Caco-2 (cell line): ENCODE measurements around the gene TSPAN31. TPM values are rescaled to one million over a fixed set of nuclear protein-coding genes. Genes with fewer than 3 reads are reported as not detected.

ENCODE experiments used
- BruUV-seq: library from RNA; stranded (reverse); fragments of 400-500 nt; replicated peaks from 2 replicates; lab custom pipeline; 2021; lab: Mats Ljungman, UMichigan
- CTCF ChIA-PET: fragments of 300-600 bp; sonication (Branson Sonifier 250); formaldehyde crosslinking; loops from one replicate; lab custom pipeline; 2022; ENCODE audit warnings: antibody characterized with exemption; lab: Charles Lee
- POLR2A ChIA-PET: fragments of 300-600 bp; sonication (Branson Sonifier 250); formaldehyde crosslinking; loops from one replicate; lab custom pipeline; 2022; ENCODE audit warnings: antibody characterized with exemption; lab: Charles Lee
- DNase-seq, 2 experiments: peaks; one replicate each; pipeline versions ENCODE4 v3.0.0 to v3.0.0-alpha.2; 2020 to 2022
- H3K27me3 ChIP-seq: replicated peaks from 2 replicates; pipeline ENCODE4 v1.6.0; 2011; ENCODE audit warnings: low read length; ENCODE audit not compliant: control insufficient read depth, insufficient read depth
- H3K36me3 ChIP-seq: 2 replicates; pipeline ENCODE4 v1.5.1; 2011; ENCODE audit warnings: low read length; ENCODE audit not compliant: control insufficient read depth, insufficient read depth
- H3K4me1 ChIP-seq: fragments of 250-450 bp; sonication (Bioruptor Pico); 2 replicates; pipeline ENCODE4 v1.5.1; 2020; ENCODE audit warnings: mild to moderate bottlenecking
- H3K4me3 ChIP-seq: 2 replicates; pipeline ENCODE4 v1.5.1; 2011; ENCODE audit warnings: low read depth, mild to moderate bottlenecking, control low read depth, low read length
- H3K9me3 ChIP-seq: fragments of 250-450 bp; sonication (Bioruptor Pico); 2 replicates; pipeline ENCODE4 v1.5.1; 2020; ENCODE audit warnings: mild to moderate bottlenecking, moderate library complexity
- H3K27ac Mint-ChIP-seq: one replicate; pipeline ENCODE4 v1.8.0; 2022; ENCODE audit warnings: mixed read lengths; ENCODE audit not compliant: unreplicated experiment
- H3K27me3 Mint-ChIP-seq: one replicate; pipeline ENCODE4 v1.8.0; 2022; ENCODE audit warnings: mixed read lengths; ENCODE audit not compliant: insufficient read depth, unreplicated experiment
- H3K36me3 Mint-ChIP-seq: one replicate; pipeline ENCODE4 v1.8.0; 2022; ENCODE audit warnings: mild to moderate bottlenecking, mixed read lengths; ENCODE audit not compliant: insufficient read depth, unreplicated experiment
- H3K4me1 Mint-ChIP-seq: one replicate; pipeline ENCODE4 v1.8.0; 2022; ENCODE audit warnings: low read depth, mixed read lengths; ENCODE audit not compliant: unreplicated experiment
- H3K4me3 Mint-ChIP-seq: one replicate; pipeline ENCODE4 v1.8.0; 2022; ENCODE audit warnings: mild to moderate bottlenecking, moderate library complexity, mixed read lengths; ENCODE audit not compliant: unreplicated experiment
- H3K9me3 Mint-ChIP-seq: one replicate; pipeline ENCODE4 v1.8.0; 2022; ENCODE audit warnings: mixed read lengths; ENCODE audit not compliant: unreplicated experiment
- CTCF ChIP-seq, 2 experiments: fragments of 200-600 bp in 1 of 2; IDR thresholded peaks; 1 replicate in 1 of 2; 2 replicates in 1 of 2; pipeline versions ENCODE4 v1.5.1 to v1.8.0; 2011 to 2022; ENCODE audit warnings: antibody characterized with exemption in 1 of 2, control low read depth in 1 of 2, inconsistent platforms in 1 of 2, low read depth in 1 of 2, low read length in 1 of 2, mild to moderate bottlenecking in 1 of 2, moderate library complexity in 1 of 2; ENCODE audit not compliant: insufficient read depth in 1 of 2, severe bottlenecking in 1 of 2, unreplicated experiment in 1 of 2
- intact Hi-C: fragments of 100-400 bp; cut with micrococcal nuclease; formaldehyde crosslinking; loops from one replicate; pipeline ENCODE4 v1.10.0; 2022; ENCODE audit not compliant: unreplicated experiment
- total RNA-seq: library from RNA; stranded (reverse); gene quantifications from 2 replicates; pipeline ENCODE4 v1.2.3, GENCODE V29; 2022

TSPAN31 gene
- total RNA-seq, 1 experiment from 2014 or later: 23.3 TPM

GRCh38 chr12:57762463-57762862 lies 17.6 kb downstream of the TSPAN31 start:
- TF ChIP-seq CTCF (IDR thresholded peaks at IDR 0.05; ENCODE audit: insufficient read depth in 1 of 2, low read depth in 1 of 2, low read length in 1 of 2, severe bottlenecking in 1 of 2, unreplicated experiment in 1 of 2): no peak
- H3K4me1 Mint-ChIP-seq: peaks cover 7% of the 10 kb centered on the region
- DNase-seq: no peak
- H3K4me3 ChIP-seq: no peak overlapping the region
- no peaks in the 10 kb centered on the region for H3K27me3 Mint-ChIP-seq
- no peaks in the 10 kb centered on the region for H3K36me3 ChIP-seq
- ChIA-PET POLR2A (no interaction called here), CTCF (interaction anchor here (0.6 kb wide), 1 partner anchor 64 kb away, joined by 3 read pairs; no protein-coding TSS in a partner anchor)
- H3K4me1 ChIP-seq: 0 out of 2 replicates have a peak, but pooled peaks cover 9% of the 10 kb centered on the region
- H3K27me3 ChIP-seq: no peaks in the 10 kb centered on the region
- BruUV-seq: no TSS peak
- H3K36me3 Mint-ChIP-seq: peaks cover 9% of the 10 kb centered on the region
- intact Hi-C loops: no loop called here
- no peaks in the 10 kb centered on the region for H3K9me3 Mint-ChIP-seq
- no peak overlapping the region for H3K4me3 Mint-ChIP-seq
- no peak overlapping the region for H3K27ac Mint-ChIP-seq
- H3K9me3 ChIP-seq: no peaks in the 10 kb centered on the region

- Mint-ChIP-seq H3K4me1 (peaks cover 7% of the 10 kb centered on the region), H3K27me3 (no peaks in the 10 kb centered on the region), H3K4me3 (peak overlapping the region; percentile 90), H3K36me3 (peaks cover 9% of the 10 kb centered on the region), H3K27ac (peak overlapping the region; percentile 20), H3K9me3 (no peaks in the 10 kb centered on the region)
- CTCF ChIA-PET: interaction anchor here (0.5 to 1.1 kb wide), 2 partner anchors 8 to 181 kb away, joined by 3 read pairs; no protein-coding TSS in a partner anchor
- peak overlapping the region; percentile 57 for H3K4me3 ChIP-seq
- no peak for DNase-seq
- intact Hi-C loops: no loop called here
- H3K9me3 ChIP-seq: no peaks in the 10 kb centered on the region
- no peaks in the 10 kb centered on the region for H3K27me3 ChIP-seq
- TSS peak; percentile 5 for BruUV-seq
- POLR2A ChIA-PET: no interaction called here
- H3K36me3 ChIP-seq: no peaks in the 10 kb centered on the region
- H3K4me1 ChIP-seq: 0 out of 2 replicates have a peak, but pooled peaks cover 9% of the 10 kb centered on the region
- TF ChIP-seq CTCF (IDR thresholded peaks at IDR 0.05; ENCODE audit: insufficient read depth in 1 of 2, low read depth in 1 of 2, low read length in 1 of 2, severe bottlenecking in 1 of 2, unreplicated experiment in 1 of 2): no peak
These were observed 19.2 kb downstream of the TSPAN31 start for GRCh38 chr12:57763881-57764661.

GRCh38 chr12:57764662-57765002 lies 19.8 kb downstream of the TSPAN31 start:
- DNase-seq: peak; percentile 58 to 68
- peaks cover 7% of the 10 kb centered on the region for H3K4me1 Mint-ChIP-seq
- H3K27me3 ChIP-seq: no peaks in the 10 kb centered on the region
- ChIA-PET POLR2A (interaction anchor here (1.0 kb wide), 1 partner anchor 8 kb away, joined by 3 read pairs; no protein-coding TSS in a partner anchor), CTCF (interaction anchor here (0.5 to 1.1 kb wide), 3 partner anchors 8 to 181 kb away, joined by 3 to 8 read pairs (median 3); no protein-coding TSS in a partner anchor)
- peak overlapping the region; percentile 20 for H3K27ac Mint-ChIP-seq
- no peaks in the 10 kb centered on the region for H3K9me3 ChIP-seq
- H3K36me3 ChIP-seq: no peaks in the 10 kb centered on the region
- 0 out of 2 replicates have a peak, but pooled peaks cover 9% of the 10 kb centered on the region for H3K4me1 ChIP-seq
- intact Hi-C loops: no loop called here
- H3K4me3 Mint-ChIP-seq: peak overlapping the region; percentile 90
- H3K4me3 ChIP-seq: peak overlapping the region; percentile 57
- BruUV-seq: no TSS peak
- H3K27me3 Mint-ChIP-seq: no peaks in the 10 kb centered on the region
- TF ChIP-seq CTCF (IDR thresholded peaks at IDR 0.05; ENCODE audit: insufficient read depth in 1 of 2, low read depth in 1 of 2, low read length in 1 of 2, severe bottlenecking in 1 of 2, unreplicated experiment in 1 of 2): no peak
- H3K9me3 Mint-ChIP-seq: no peaks in the 10 kb centered on the region
- peaks cover 9% of the 10 kb centered on the region for H3K36me3 Mint-ChIP-seq
